NCI-H774 (cell line): ENCODE measurements around the gene ERMAP.
A peak's percentile ranks its signal among the peaks of the same experiment; 100 is the strongest.

Source experiments
- DNase-seq: peaks from one replicate; lab custom pipeline; 2025; lab: John Stamatoyannopoulos, UW

ERMAP gene, protein sequence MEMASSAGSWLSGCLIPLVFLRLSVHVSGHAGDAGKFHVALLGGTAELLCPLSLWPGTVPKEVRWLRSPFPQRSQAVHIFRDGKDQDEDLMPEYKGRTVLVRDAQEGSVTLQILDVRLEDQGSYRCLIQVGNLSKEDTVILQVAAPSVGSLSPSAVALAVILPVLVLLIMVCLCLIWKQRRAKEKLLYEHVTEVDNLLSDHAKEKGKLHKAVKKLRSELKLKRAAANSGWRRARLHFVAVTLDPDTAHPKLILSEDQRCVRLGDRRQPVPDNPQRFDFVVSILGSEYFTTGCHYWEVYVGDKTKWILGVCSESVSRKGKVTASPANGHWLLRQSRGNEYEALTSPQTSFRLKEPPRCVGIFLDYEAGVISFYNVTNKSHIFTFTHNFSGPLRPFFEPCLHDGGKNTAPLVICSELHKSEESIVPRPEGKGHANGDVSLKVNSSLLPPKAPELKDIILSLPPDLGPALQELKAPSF

DNA sequence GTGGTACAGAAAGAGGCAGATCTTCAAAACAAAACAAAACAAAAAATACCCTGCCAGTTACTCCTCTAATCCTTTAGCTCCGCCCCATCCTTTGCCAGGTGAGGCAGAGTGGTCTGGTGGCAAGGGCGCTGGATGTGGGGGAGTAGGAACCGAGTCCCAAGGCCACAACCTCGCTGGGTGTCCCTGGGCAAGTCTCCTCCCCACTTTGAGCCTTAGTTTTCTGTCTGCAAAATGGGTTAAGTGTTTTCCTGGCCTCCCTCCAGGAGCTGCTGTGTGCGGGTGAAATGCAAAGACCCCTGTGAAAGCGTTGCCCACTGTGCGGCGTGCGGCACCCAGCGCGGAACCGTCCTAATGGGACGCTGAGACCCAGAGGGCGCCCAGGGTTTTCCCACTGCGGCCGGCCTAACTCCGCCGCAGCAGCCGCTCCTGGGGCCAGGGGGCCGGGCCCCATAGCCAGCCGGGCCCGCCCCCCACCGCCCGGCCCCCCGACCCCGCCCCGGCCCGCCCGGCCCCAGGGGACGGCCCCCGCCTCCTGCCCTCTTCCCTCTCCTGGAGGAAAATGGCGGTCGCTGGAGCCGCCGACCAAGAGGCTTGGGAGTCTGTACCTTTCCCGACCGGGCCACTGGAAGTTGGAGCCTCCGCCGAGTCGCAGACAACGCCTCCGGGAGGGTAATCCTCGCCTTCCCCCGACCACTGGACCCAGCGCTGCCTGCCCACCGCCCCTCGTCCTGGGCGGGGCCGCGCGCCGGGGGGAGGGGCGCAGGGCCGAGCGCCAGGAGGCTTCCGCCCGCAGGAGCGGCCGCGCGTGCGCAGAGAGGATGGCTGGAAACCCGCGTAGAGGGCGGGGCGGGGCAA, at the start of gene ERMAP, which contains the start of gene SVBP:
ERMAP (plus strand) TSS at position 538 of the 855 bp plus-strand sequence. CDS start 13,327 bp downstream, outside the sequence.
SVBP (minus strand) TSS at position 813 of the 855 bp plus-strand sequence. CDS start 853 bp downstream, outside the sequence.
- peak; percentile 97 for DNase-seq

DNA sequence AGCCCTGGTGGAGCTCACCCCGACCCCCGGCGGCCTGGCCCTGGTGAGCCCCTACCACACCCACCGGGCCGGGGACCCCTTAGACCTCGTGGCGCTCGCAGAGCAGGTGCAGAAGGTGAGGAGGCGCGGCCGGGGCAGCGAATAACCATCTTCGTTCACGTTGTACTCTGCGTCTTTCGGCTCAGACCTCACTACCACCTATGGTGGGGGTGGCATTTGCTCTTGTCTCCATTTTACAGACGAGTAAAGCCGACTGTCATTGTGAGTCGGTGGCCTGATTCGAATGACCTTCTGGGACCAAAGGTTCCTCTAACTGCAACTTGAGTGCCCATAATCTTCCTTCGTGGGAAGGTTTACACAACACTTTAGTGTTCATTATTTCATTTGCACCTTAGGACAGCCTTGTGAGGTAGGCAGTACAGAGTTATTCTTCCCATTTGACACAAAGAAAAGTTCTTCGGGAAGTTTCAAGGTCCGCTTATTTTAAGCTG, 49.4 kb upstream of the ERMAP start:
- DNase-seq, result no peak

DNA sequence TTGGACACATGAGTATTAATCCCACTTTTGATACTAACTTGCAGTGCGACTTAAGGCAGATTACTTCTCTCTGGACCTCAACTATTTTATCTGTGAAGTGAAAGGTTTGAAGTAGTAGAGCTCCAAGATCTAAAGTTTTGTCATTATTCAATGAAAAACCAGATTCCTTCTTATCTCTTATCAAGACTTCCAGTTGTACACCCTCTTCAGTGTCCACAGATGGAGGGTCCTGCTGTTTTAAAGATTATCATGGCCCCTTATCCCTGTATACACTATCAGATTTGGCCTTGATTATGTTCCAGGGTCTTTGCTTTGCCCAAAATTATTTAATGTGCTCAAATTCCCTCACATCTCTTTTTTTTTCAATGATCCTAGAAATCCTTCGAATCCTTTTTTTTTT, 48.8 kb upstream of the ERMAP start:
- no peak for DNase-seq

DNA sequence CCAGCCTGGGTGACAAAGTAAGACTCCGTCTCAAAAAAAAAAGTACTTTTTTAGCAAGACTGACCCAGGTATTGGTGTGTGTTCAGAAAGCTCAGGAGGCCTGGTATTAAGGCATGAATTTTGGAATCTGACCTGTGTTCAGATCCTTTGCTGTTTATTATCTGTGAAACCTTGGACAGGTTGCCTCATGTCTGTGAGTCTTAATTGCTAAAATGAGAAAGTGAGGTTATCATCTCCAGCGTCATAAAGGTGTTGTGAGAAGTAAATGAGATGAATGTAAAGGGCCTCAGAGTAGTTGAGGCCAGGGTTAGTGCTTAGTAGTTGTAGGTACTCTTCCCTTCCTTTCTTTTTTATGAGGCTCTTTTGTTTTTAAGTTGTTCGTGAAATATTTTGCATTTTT, 47.1 kb upstream of the ERMAP start:
- DNase-seq, result no peak

DNA sequence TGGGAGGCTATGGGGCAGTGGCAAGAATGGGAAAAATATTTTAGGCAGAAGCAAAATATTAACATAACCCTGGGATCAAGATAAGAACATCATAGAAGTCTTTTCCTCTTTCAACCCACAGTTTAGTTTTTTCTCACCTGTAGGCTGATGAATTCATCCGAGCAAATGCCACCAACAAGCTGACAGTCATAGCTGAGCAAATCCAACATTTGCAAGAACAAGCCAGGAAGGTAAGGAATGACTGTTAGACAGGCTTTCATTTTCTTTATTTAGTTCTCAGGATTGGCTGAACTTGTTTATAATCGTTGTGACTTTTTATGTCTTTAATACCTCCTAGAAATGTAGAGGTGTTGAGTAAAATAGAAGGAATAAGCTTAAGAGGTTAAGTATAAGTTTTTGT, 43.5 kb upstream of the ERMAP start:
- no peak for DNase-seq

DNA sequence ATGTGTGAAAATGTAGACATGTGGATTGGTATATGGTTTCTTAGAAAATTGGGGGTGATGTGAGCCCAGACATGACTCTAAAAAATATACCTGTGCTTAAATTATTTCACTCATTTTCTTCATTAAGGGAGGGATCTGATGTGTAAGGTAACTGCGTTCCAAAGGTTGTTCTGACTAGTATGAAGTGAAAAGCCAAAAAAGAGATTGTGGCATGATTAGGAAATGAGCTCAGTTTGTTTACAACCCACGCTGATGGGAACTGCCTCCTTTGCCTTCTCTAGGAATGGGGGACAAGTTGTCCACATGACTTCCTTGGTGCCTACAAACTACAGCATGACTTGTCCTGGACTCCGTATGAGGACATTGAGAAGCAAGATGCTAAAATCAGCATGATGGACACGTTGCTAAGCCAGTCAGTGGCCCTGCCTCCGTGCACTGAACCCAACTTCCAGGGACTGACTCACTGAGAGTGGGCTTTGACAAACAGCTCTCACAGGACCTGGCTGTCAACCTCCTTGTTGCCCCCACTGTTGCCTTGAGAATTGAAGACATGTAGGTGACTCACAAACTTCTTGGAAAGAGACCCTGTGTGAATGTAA, 41.9 kb upstream of the ERMAP start:
- no peak for DNase-seq

DNA sequence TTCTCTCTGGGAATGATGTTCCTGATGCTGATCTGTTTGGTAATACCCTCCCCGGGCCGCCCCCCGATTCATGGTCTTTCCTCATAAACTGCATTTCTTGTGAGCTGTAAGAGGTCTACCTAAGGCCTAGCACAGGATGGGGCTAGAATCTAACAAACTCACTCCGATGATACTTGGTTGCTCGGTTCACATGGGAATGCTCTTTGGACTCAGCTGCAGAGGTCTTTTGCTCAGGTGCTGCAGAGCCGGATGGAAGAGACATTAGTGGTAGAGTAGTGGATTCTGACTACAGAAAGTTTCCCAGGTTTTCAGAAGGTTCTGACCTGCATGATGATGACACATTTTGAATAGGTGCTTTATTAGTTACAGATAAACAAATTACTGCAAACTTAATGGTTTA, 40.4 kb upstream of the ERMAP start:
- DNase-seq, result no peak

DNA sequence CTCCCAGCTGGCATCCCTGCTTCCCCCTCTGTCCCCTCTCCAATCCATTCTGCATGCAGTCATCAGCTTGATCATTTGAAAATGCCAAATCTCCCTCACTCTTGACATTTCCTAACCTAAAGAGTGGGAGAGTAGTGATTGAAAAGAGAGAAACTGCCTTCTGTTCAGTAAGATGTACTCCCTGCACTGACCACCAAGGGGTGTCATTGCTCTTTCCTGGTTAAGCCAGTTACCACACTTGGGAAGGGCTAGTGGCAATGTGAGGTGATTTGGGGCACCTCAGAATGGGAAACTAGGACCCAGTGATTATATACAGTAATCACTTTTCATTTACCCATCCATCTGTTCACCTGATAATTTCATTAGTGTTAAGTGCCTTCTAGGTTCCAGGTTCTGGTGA, 39.1 kb upstream of the ERMAP start:
- peak; percentile 53 for DNase-seq

DNA sequence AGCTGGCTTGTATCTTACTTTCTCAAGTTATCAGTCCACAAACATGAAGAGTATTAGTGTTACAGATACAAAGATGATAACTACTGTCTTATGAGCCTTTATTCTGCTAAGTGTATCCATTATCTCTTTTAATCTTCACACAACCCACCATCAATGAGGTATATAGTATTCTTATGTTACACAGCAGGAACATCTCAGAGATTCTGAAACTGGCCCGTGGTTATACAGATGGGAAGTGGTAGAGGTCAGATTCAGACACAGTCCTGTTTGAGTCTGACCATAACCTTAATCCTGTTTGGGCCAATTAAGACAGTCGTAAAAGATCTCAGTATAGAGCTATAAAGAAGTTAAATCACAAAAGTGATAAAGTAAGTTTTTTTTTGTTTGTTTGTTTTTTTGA, 37.2 kb upstream of the ERMAP start:
- no peak for DNase-seq

DNA sequence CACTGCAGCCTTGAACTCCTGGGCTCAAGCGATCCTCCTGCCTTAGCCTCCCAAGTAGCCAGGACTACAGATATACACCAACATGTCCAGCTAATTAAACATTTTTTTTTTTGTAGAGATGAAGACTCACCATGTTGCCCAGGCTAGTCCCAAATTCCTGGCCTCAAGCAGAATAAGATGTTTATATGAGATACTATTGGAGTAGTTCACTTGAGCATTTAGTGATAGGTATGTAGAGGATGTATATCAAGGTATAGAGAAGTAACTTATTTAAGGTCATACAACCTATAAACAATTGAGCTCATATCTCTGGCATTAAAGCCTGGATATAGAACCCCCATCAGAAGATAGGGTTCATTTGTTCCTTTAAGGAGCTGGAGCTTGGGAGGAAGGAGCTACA, 36.7 kb upstream of the ERMAP start:
- DNase-seq, result no peak

DNA sequence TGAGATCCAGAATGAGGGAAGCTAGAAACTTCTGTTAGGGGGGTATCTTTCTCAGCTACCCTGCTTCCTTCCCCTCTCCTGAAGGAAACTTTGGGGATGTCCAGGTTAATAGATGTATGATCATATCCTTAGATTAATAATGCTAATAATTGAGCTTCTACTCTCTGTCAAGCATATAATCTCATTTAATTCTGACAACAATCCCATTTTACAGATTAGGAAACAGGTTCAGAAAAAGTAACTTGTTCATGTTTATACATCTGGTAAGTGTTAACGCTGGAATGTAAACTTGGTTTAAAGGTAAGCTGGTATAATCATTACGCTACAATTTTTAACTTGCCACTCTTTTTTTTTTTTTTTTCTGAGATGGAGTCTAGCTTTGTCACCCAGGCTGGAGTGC, 33.8 kb upstream of the ERMAP start:
- no peak for DNase-seq

DNA sequence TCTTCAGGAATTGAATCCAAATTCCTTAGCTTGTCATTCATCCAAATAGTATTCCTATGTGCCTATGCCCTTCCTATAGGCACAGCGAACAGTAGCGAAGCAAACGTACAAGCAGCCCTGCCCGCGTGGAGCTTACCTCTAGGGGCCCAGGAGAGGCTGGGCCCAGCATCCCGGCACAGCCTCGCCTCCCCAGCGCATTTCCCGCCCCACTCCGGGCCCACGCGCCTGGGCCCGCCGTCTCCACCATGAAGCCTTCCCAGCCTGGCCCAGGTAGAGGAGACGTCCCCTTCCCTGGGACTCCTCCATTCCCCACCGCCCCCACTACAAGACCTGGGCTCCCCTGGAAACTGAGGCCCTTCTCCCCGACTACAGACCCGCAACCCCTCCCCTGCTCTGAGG, 32.4 kb upstream of the ERMAP start:
- DNase-seq, result no peak

DNA sequence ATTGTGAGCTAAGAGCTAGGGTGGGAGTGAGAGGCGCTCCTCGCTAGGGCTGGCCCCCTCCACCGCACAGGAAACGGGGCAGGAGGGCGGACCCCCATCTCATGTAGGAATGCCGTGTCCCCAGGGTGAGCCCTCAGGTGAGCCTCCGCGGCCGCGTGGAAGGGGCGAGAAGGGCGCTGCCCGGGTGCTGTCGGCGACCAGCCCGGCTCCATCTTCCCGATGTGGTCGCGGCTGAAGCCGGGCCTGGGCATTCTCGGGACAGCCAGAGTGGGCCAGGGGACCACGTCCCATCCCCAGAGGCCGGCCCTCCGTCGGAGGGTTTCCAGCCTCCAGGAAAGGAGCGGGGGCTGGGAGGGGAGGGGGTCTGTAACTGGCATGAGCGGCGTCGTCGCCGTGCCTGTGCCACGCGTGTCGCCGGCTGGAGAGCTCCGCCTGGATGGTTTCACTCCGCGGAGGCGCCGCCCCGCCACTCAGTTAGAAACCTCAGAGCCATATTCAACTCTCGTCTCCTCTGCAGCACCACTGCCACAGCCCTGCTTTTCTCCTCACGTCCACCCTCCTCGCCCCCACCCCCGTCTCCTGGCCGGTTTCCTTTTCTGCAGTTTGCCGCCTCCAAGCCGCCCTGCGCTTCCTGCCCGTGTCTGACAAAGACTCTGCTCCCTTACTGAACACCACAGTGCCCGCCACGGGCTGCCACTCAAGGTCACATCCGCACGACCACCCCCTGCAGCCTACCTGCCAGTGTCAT, 31.8 kb upstream of the ERMAP start, which contains the start of gene TMEM269:
TMEM269 (plus strand) TSS at position 46 of the 748 bp plus-strand sequence. CDS start 4,903 bp downstream, outside the sequence.
- no peak for DNase-seq

DNA sequence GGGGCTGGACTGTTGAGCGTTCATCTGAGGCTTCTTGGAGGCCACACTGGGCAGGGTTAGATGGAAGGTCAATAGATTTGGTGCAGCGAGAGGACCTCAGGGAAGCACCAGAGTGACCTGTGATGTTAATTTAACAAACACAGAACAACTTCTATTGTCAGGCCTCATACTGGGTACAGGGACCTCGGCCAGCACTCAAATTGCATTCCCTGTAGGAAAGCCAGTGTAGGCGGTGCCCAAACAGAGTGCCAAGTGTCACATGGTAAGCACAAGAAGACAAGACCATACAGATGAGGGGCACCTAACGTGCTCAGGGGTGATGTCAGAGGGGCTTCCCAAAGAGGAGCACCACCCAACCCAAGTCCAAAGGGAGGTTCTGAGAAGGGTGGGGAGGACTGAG, 30.8 kb upstream of the ERMAP start:
- DNase-seq, result no peak

DNA sequence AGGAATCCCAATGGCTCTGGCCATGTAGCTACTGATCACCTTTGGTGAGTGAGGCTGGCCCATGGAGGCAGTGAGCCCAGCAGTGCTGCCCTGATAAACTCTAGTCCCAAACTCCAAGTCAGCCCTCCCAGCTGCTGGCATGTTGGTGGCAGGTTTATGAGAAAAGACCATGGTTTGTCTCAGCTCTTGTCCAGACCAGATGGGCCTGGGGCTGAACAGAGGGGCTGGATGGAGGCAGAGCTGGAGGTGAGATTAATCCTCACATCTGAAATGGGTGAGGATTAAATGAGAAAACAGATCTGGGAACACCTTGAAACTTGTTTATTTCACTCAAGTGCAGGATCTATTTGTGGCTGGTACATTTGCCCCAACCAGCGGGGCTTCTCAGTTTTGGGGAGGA, 28.9 kb upstream of the ERMAP start:
- no peak for DNase-seq

DNA sequence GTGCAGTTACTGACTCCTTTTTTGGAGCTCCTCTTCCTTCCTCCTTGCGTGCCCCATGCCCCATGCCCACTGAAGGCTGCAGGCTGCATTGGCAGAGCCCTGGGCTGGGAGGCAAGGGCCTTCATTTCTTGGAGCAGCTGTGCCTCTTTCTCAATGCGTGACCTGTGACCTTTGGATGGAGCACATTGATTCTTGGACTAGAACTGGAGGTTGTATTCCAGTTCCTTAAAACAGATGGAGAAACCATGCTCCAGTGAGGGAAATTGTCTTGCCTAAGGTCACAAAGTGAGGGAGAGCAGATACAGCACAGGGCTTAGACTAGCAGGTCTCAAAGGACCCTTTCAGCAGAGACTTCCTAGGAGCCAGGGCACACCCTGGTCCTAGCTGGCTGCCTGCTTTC, 23.1 kb upstream of the ERMAP start:
- DNase-seq, result no peak

DNA sequence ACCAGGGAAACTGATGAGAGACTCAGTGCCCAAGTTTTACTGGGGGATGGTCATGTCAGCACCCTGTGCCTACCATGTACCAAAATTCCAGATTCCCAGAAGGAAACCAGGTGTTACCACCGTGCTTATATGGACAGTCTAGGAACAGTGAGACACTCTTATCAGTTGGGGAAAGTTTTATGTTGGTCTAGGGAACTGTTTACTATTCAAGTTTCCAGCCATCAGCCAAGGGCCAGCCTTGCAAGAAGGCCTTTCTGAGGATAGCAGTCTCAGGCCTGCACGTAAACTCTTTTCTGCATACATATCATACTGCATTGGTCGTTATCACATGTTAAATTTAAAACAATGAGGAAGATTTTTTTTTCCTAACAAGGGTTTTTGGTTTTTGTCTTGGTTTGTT, 19.5 kb upstream of the ERMAP start:
- DNase-seq, result no peak

DNA sequence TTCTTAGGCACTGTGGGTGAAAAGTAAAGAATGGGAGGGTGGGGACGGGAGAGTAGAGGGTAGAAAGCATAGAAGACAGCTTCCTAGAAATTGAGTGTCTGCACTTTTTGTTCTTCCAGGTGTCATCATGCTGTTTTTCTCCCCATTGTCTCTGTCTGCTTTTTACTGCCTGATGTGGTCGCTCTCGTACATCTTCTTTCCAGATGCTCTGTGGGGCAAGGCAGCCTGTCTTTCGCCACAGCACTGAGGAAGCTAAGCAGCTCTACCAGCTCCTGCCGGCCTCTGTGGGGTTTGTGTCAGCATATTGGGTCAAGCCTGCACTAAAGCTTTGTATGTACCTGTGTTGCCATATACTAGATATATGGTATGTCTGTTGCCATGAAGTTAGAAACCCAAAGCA, 18.9 kb upstream of the ERMAP start:
- no peak for DNase-seq

DNA sequence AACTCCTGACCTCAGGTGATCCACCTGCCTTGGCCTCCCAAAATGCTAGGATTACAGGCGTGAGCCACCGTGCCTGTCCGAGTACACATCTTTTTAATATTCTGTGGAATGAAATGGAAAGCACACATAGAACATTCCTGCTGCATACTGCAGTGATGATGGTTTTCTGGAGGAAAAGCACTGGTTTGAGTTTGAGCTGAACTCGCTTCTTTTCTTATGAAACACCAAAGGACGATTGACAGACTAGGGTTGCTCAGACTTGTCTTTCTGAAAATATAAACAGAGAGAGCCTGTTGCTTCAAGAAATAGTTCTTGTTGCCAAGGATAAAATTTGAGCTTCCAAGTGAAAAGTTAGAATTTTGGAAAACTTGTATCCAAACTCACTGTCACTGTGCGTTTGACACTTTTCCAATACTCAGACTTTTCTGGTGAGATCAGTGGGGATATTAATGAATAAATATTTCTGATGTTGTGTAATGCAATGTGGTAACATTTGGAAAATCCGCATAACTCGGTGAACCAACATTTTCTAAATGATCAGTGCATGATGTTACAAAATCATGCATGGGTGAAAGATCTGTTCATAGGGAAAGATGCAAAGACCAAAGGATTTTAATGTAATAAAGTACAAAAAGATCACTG, 15.0 kb upstream of the ERMAP start:
- no peak for DNase-seq

DNA sequence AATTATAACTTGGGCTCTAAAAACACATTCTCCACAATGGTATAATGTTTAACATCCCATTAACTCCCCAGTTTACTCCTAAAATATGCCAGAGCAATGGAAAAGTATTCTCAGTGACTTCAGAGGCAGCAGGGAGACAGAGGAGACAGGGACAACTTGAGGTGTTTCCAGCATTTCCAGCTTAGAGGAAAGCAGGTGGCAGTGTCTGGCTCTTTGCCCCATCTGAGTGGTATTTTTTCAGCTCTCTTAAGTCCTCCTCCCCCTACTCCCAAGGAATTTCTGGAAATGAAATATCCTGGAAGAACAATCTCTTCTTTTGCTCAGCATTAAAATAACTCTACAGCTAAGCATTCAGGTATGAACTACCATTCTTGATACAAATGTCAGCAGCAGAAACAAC, 10.8 kb upstream of the ERMAP start:
- DNase-seq, result no peak

DNA sequence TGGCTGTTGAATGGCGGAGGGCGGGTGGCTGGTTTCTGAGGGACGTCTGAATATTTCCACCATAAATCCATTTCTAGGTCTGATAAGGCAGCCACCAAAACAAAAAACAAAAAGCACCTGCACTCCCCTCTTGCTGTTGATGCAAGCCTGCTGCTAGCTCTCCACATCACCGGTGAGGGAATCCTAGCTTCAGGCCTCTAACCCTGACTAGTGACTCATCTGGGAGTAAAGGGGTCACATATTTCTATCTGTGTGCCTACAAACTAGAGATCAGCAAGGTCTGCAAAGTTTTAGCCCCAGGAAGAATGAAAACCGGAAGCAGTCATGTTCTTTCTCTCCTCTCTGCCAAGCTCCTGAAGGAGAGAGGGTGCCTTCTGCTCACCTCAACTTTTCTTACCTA, 10.3 kb upstream of the ERMAP start:
- no peak for DNase-seq
